HG02571 (cell line): ENCODE data around the gene CHST10.
"Not testable (repeated sequence)": the region's sequence is repeated elsewhere in the genome, so short reads cannot be mapped to it uniquely, and the experiment has no call there.

ENCODE experiments used
- ATAC-seq: cut with Tn5 transposase; IDR thresholded peaks from one replicate; pipeline ENCODE4 v1.9.1; 2021; ENCODE audit warnings: mild to moderate bottlenecking, moderate library complexity; ENCODE audit not compliant: unreplicated experiment

CHST10 gene

DNA sequence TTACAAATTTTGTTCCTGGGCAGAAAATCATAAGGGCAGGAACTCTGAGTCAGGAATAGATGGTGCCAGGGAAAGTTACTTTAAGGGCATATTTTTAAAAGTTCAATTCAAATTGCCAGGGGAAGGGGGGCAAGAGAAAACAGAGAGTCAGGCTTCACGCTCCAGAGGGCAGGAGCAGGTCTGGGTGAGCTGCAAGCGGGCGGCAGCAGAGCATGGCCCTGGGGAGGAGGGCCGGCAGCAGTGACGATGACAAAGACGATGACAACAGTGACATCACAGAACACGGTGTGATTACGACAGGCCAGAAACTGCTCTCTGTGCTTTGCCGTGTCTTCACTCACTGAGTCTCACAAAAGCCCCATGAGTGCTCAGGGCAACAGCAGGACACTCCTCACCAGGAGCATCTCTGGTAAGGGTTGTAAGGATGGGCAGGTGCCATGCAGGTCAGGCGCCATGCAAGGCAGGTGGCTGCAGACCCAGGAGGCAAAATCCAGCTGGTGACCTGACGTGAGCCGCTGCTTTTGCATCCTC, 23.3 kb downstream of the CHST10 start:
- peak; percentile 32 for ATAC-seq

DNA sequence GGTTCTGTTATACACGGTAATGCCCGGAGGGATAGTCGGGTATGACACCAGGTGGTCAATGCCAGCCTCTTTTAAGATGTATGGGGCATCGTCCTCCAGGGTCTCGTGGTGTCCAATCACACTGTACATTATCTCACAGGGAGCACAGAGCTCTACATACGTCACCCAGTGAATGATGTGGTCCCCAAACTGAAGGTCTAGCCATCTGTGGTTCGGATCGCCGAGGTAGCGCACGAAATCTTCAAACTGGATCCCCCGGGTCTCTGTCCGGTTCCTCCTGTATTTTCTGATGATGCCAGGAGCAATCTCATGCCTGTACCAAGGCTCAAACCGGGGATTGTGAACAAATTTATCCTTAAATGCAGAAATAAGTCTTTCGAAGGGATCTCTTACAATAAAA, 24.1 kb downstream of the CHST10 start:
- ATAC-seq: no peak

DNA sequence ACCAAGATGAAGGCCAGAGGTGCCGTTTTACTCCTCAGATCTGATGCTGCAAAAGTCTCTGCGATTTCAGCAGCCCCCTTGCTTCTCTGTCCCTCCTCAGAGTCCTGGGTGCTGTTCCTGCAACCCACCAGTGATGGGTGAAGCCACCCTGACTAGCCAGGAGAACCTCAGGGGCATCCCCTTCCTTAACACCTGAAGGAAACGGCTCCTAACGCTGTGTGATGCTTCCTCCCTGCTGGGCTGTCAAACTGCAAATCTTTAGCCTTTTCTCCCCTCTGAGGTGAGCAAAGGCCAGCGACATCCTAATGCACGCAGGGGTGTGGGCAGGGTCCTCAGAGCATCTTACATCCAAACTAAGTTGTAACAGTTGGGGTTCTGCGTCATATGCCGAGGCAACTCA, 24.8 kb downstream of the CHST10 start:
- ATAC-seq: no peak

DNA sequence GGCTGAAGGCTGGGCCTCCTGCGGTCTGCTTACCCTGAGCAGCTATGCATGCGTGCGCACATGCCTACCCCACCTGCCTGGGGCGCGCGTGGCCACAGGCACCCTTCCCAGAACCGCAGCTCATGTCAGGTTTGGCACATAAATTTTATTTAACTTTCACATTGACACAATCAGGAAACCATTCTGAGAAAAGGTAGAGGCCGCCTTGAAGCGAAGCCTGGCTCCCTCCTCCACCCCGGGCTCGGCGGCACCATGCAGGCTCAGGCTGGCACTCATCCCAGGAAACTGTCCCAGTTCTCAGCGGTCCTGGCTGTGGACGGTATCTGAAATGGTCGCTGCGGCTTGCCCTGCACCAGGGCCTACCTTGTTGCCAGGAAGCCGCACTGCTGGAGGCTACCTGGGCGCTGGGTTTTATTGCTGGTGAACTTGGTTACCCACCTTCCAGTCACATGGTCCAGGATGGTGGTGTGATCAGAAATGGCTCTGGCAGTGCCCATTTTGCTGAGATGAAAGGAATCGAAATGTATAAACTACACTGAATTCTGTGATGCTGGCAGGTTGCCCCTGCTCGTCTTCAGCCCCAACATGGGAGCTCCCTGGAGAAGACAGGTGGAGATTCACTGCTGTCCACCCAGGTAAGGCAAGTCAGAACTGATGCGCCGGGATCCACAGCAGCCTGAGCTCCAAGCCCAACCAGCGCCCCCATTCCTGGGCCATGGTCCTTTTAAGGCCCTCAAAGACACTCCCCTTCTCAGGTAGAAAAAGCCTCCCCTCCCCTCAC, 25.5 kb downstream of the CHST10 start:
- ATAC-seq: no peak

DNA sequence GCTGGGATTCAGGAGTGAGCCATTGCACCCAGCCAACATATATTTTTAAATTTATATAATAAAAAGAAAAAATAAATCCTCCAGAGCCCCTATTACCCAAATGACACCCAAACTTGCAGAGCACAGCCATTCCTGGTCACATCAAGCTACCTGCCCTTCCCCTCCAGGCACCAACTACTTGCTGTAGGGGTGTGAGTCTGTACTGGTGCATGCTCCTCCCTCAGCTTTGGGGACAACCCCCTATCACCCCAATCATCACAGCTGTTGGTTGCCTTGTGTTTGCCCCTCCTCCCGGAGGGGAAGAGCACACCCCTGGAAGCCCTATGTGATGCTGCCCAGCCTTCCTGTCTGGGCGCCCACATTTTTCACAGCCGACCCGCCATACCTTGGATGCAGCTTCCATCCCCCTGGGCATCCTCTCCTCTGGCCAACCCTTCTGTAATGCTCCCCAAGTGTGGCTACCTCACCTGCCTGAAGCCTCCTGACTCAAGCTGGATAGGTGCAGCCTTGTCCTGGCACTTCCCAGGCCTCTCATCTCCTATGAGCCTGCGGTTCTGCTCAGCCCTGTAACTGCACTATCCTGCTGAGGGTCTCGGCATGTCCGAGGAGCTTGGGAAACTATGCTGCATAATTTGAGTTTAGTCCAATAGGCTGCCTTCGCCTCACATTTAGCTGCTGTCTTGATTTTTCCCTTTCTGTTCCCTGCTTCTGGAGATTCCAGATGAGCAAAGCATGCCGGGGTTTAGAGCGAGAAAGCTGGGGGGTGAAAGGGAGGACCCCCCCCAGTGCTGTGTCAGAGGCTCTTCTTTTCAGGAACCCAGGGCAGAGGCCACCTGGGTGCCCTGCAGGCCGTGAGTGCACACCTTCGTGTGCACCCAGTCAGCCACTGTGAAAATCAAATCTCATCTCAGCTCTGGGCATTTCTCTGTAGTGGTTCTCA, 27.2 kb downstream of the CHST10 start:
- ATAC-seq: no peak

DNA sequence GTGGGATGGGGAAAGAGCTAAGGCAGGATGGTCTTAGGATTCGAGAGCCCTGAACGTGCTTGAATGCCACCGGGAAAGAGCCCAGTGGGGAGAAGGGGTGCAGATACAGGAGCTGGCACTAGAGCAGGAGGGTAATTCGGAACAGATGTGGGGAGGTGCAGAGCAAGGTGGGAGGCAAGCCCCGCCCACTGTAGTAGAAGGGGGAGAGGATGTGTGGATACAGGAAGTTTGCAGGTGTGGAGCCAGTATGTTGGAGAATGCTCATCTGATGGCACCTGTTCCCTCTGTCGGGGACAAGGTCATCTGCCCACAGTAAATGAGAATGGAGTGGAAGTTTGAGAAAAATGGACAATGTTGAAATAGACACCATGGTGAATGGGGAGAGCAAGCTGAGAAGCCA, 28.8 kb downstream of the CHST10 start:
- no peak for ATAC-seq

DNA sequence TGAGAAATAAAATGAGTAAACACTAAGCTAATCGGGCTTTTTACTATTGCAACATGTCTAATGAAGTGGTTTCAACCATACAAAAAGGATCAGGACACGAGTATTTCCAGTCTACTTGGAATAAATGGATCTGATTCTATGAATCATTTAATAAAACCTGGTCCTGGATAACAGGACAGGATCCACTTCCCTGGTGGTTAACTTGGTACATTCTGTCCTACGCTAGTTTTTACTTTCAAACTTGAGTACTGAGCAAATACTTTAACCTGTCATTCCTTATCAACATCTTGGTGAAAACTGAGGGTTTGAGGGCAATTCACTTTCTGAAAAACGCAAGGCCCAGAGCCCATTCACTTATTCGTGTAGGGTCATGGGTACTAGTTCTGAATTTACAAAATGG, 33.5 kb downstream of the CHST10 start:
- ATAC-seq: no peak

DNA sequence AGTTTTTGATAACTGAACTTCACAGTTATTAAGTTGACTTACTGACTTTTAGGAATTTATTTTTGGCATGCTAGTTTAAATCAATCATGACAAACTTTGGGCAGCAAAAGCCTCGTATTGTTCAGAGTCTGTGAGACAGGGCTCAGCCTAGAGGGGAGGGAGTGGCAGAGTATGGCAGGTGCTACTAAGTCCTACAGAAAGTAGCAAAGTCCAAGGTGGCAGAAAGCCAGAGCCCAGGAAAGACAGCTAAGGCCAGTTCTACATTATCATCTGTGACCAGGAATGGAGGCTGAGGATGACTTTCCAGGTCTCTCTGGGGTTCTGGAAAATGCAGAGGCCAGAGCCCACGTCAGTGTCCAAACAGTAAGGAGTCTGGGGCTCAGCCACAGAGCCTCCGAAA, 34.2 kb downstream of the CHST10 start:
- no peak for ATAC-seq

DNA sequence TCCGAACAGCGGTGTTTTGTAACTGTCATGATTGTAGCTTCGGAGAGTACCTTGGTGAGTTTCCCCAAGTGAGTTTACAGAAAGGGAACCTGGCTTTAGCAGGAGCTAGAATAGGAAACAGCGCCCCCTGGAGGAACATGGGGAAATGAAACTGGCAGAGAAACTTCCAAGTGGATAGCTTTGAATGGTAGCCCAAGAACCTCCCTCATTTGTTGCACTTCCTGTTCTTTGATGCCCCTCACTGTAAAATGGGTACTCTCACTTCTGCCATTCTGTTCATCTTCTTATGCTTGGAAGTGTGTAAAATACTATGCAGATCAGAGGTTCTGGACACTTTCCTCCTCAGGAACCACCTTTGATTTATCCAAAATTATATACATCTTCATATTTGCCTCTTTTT, 36.2 kb downstream of the CHST10 start:
- no peak for ATAC-seq

DNA sequence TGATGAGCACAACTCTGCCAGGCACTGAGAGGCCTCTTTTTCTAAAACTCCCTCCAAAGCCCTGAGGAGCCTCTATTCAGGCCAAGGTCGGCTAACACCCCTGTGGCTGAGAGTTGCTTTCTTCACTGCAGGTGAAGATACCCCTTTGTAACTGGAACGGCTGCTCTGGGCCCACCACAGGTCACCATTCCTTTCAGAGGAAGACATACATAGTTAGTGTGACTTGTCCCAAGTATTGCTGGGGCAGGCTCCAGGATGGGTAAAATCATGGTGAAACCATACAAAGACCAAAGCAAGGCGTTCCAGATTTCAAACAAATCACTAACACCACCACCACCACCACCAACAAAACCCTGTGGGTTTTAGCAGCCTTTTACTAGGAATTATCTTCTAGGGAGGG, 36.8 kb downstream of the CHST10 start:
- no peak for ATAC-seq

DNA sequence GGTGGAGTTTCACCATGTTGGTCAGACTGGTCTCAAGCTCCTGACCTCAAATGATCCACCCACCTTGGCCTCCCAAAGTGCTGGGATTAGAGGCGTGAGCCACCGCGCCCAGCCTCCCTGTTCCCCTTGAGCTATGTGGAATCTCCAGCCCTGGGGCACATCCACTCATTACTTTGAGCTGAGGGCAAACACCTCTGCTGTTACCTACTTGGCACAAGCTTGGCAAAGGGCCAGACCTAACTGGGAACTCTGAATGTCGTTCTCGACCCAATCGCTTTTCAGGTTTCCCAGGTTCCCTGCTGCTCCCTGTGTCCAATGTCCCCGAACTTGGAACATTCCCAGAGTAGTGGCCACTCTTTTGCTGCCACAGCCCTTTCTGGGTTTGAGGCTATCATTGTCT, 40.6 kb downstream of the CHST10 start:
- no peak for ATAC-seq

DNA sequence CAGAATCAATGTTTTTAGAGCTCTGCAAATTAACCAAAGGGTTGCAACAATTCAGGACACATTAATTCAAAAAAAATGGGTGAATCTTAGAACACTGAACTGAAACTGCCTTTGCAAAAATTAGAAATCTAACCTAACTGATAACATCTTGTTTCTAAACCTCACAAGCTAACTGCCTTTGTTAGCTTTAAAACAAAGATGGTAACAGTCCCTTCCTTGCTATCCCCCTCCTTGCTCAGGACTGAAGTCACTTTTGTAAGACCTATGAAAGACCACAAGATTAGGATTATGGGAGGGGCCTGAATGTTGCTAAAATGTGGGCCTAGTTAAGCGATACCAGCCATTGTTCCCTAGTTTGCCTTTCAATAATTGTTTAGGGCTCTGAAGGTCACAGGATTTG, 50.3 kb downstream of the CHST10 start:
- no peak for ATAC-seq

DNA sequence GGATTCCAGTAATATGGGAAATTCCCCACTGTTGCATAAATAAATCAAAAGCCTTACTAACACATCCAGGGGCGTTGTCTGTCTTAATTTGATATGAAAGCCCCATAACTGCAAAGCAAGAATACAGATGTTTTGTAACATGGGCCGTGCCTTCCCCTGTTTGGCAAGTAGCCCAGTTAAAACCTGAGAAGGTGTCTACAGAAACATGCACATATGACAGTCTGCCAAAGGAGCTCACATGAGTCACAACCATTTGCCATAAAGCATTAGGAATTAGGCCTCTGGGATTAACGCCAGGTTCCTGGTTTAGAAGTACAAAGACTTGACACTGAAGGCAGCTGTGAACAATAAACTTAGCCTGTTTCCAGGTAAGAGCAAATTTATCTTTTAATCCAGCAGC, 52.0 kb downstream of the CHST10 start:
- ATAC-seq: no peak

DNA sequence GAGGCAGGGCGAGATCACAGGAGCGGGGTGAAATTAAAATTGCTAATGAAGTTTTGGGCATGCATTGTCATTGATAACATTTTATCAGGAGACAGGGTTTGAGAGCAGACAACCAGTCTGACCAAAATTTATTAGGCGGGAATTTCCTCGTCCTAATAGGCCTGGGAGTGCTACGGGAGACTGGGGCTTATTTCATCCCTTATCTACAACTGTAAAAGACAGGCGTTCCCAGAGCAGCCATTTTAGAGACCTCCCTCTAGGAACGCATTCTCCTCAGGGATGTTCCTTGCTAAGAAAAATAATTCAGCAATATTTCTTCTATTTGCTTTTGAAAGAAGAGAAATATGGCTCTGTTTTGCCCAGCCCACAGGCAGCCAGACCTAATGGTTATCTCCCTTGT, 55.2 kb downstream of the CHST10 start:
- ATAC-seq: not testable (repeated sequence)

DNA sequence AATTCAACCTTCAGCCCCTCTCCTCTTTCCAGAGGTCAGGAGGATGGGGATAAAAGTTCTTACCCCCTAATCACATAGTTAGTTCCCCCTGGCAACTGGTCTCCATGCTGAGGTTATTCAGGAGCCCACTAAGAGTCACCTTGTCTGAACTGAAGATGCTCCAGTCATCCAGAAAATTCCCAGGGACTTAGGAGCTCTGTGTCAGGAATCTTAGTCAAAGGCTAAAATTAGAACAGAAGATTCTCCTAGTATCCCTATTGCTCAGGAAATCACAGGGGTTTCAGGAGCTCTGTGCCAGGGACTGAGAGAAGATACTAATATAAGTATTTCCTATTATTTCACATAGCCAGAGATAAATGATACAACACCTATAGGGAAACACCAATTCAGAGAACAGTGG, 57.9 kb downstream of the CHST10 start:
- ATAC-seq: no peak

DNA sequence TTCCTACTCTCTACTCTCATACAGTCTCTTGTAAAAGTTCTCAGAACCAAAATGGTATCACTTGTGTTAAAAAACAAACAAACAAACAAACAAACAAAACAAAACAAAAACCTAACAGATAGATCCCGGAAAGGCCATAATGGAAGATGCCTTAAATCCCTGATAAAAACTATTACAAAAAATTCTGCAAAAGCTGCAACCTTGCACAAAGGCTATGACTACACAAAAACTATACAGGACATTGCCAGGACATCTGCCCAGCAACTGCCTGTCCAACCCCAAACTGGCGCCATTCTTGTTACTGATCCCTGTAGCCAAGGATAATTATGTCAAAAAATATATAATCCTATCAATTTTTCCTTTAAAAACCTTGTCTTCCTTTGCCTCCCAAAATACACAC, 58.9 kb downstream of the CHST10 start:
- ATAC-seq: no peak

DNA sequence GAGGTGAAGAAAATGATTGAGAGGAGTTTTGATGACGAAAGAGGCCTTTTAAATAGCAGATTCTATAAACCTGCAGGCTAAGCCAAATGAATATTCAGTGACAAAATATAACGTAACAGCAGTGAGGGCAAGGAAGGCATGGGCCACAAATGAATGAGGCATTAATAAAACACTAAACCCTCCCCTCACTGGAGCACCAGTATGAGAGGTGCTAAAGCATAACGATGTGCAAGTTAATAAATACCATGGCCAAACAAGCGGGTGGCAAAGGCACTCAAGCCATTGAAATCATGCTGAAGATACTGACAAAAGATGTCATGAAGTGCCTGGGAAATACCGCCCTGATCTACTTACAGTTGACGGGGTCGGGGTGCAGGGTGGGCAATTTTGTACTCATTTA, 64.9 kb downstream of the CHST10 start:
- no peak for ATAC-seq

DNA sequence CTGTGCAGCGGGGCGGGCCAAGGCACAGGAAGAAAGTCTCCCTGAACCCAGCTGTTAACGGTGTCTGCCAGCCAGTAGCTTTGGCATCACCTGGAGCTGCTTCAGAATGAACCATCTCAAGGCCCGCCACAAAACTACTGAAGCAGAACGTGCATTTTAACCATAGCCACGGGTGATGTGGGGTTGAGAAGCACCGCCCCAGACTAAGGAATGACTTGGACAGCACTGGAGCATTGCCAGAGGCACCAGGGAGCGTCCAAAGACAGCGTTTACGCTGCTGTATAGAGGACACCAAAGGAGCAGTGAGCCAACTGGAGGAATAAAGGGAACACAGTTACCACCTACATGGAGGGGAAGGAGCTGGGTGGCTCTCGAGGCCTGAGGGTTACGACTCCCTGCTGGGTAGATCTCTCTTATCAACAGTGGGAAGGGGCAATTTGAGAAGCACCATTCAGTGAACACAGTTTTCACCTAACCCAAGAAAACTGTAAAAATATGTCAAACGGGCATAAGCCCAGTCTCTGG, 66.7 kb downstream of the CHST10 start:
- no peak for ATAC-seq

DNA sequence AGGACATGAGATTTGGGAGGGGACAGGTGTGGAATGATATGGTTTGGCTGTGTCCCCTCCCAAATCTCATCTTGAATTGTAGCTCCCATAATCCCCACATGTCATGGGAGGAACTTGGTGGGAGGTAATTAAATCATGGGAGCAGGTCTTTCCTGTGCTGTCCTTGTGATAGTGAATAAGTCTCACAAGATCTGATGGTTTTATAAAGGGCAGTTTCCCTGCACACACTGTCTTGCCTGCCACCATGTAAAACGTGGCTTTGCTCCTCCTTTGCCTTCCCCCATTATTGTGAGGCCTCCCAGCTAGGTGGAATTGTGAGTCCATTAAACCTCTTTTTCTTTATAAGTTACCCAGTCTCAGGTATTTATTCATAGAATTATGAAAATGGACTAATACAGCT, 72.3 kb downstream of the CHST10 start:
- ATAC-seq: not testable (repeated sequence)

DNA sequence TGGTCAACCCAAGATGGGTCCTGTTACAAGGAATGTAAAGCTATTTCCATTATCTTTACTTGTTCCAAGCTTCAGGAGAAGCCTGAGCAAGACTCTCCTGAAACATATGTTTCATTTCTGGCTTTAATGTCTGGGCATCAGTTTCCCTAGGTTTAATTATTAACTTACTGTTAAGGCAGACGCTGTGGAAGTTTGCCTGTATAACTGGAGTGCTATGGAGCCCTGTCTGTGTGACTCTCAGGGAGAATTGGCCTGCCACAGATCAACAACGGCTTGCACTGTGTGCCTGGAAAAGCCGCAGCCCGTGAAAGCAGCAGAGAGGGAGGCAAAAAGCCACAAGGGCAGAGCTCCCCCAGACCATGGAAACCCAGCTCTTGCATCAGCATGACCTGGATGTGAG, 73.0 kb downstream of the CHST10 start:
- ATAC-seq: no peak

DNA sequence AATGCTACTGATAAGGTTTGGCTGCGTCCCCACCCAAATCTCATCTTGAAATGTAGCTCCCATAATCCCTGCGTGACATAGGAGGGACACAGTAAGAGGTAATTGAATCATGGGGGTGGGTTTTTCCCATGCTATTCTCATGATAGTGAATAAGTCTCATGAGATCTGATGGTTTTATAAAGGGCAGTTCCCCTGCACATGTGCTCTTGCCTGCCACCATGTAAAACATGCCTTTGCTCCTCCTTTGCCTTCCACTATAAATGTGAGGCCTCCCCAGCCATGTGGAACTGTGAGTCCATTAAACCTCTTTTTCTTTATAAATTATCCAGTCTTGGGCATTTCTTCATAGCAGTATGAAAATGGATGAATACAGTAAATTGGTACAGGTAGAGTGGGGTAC, 75.0 kb downstream of the CHST10 start:
- not testable (repeated sequence) for ATAC-seq
